Adrenal gland (tissue), 19 donors: Measurements from ENCODE around the gene MYADML2. TPM values are rescaled to one million over a fixed set of nuclear protein-coding genes. Genes with fewer than 3 reads are reported as not detected.

Experiments
- DNase-seq, 7 donors: peaks; one replicate each; pipeline ENCODE4 v3.0.0-alpha.2; 2019 to 2020
- H3K27ac ChIP-seq, 5 donors: fragments of 200-600 bp; sonication (generic) in 4 of 5; 1 replicate in 3 of 5; 2 replicates in 2 of 5; pipeline versions ENCODE4 v1.5.1 to v1.8.0; 2016 to 2020; ENCODE audit warnings: mild to moderate bottlenecking in 1 of 5
- H3K27me3 ChIP-seq: fragments of 200-600 bp; 2 replicates; pipeline ENCODE4 v1.8.0; 2021
- H3K36me3 ChIP-seq, 2 donors: fragments of 200-600 bp; replicated peaks in 1 of 2; 1 replicate in 1 of 2; 2 replicates in 1 of 2; pipeline versions ENCODE4 v1.5.1 to v1.8.0; 2018 to 2022
- H3K4me1 ChIP-seq, 2 donors: fragments of 200-600 bp; replicated peaks in 1 of 2; 1 replicate in 1 of 2; 2 replicates in 1 of 2; pipeline versions ENCODE4 v1.5.1 to v1.8.0; 2018 to 2021
- H3K4me3 ChIP-seq, 4 donors: fragments of 200-600 bp; sonication (generic) in 3 of 4; one replicate each; pipeline ENCODE4 v1.5.1; 2016 to 2018
- H3K9me3 ChIP-seq, 3 donors: fragments of 200-600 bp; sonication (generic) in 1 of 3; replicated peaks in 1 of 3; 1 replicate in 2 of 3; 2 replicates in 1 of 3; pipeline versions ENCODE4 v1.5.1 to v1.8.0; 2016 to 2021
- POLR2A ChIP-seq, 2 donors: fragments of 450-650 bp; IDR thresholded peaks; one replicate each; pipeline ENCODE4 v1.6.1; 2017; ENCODE audit warnings: antibody characterized with exemption in 2 of 2, mild to moderate bottlenecking in 2 of 2, moderate library complexity in 1 of 2
- WGBS, 4 donors: extraction: QIAGEN DNeasy Blood & Tissue Kit in 2 of 4; methylation state at CpG; one replicate each; pipeline versions ENCODE4 v1.1.5 to v1.1.7; 2013 to 2017; 5-methylcytosine and 5-hydroxymethylcytosine counted together
- intact Hi-C, 2 donors: fragments of 100-400 bp; cut with DNase I; formaldehyde crosslinking; loops; one replicate each; pipeline versions ENCODE4 v1.14.1 to v1.15.0; 2022 to 2023
- long read RNA-seq, 10 donors: library from polyadenylated mRNA in 3 of 10; unstranded in 2 of 10; stranded (forward) in 1 of 10; transcript quantifications; one replicate each; pipeline ENCODE4 v2.0.0 and lab custom pipeline, GENCODE V29; 2021 to 2026
- polyA plus RNA-seq, 3 donors: library from polyadenylated mRNA; stranded (reverse); fragments of 200-250 nt in 2 of 3; fragments of 350-450 nt in 1 of 3; fragmentation: Illumina TruSeq in 1 of 3; extraction: RNeasy Lipid Tissue Mini Kit (QIAGEN cat#74804) in 1 of 3; gene quantifications; one replicate each; pipeline ENCODE4 v1.2.3, GENCODE V29; 2013 to 2014
- total RNA-seq, 9 donors: library from RNA; depleted of rRNA in 4 of 9; stranded (reverse); fragments of >200 nt in 4 of 9; fragments of 120-200 nt in 1 of 9; fragmentation: NEBNext Ultra II Directional in 1 of 9; extraction: Animal tissue kit (Norgen Biotek cat#: 25700) in 1 of 9; gene quantifications; one replicate each; pipeline versions ENCODE4 v1.1.0 to v1.2.4, GENCODE V29; 2013 to 2023
- TF ChIP-seq, protein P1 (sequence below), 6 experiments: fragments of 450-650 bp in 4 of 6; fragments of 200-600 bp in 2 of 6; sonication (generic) in 1 of 6; IDR thresholded peaks; 1 replicate in 5 of 6; 2 replicates in 1 of 6; pipeline versions ENCODE4 v1.5.1 to v1.8.0; 2016 to 2021; ENCODE audit warnings: antibody characterized with exemption in 6 of 6, mild to moderate bottlenecking in 2 of 6, moderate library complexity in 1 of 6
- donor health status: healthy with polysubstance abuse.
- donor health status: Bipolar disorder and iron deficiency.
- donor health status: DM: yes; HTN: yes; CAD: no.
- donor health status: DM: no; HTN: no; CAD: no.
- donor health status: DM: no; HTN: no; CAD: no.
- donor health status: DM: yes; HTN: yes; CAD: no.

MYADML2 gene, protein sequence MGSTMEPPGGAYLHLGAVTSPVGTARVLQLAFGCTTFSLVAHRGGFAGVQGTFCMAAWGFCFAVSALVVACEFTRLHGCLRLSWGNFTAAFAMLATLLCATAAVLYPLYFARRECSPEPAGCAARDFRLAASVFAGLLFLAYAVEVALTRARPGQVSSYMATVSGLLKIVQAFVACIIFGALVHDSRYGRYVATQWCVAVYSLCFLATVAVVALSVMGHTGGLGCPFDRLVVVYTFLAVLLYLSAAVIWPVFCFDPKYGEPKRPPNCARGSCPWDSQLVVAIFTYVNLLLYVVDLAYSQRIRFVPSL
- total RNA-seq (not detected), polyA plus RNA-seq (not detected)
- long read RNA-seq, donor 1, result 0 reads
- long read RNA-seq, donor 2, result 0 reads
- long read RNA-seq, donor 3, result 0 reads
- long read RNA-seq, donor 4, result 0 reads
- long read RNA-seq, donor 5, result 0 reads
- long read RNA-seq, donor 6, result 0 reads
- long read RNA-seq, donor 7, result 0 reads
- long read RNA-seq, donor 8, result 0 reads
- long read RNA-seq, donor 9, result 0 reads
- long read RNA-seq, donor 10, result 0 reads

DNA sequence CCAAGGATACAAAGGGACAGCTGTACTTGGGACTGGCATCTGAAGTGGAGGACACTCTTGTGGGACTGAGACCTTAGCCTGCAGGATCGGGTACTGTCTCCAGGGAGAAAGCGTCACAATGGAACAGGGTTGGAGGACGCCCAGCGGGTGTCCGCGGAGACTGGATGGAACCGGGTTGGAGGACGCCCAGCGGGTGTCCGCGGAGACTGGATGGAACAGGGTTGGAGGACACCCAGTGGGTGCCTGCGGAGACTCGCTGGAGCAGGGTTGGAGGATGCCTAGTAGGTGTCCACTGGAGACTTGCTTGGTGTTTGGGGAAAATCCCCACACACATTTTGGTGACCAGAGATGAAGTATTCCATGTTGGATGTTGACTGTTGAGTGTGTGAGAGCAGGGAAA, at the start of gene MYADML2:
TSS of gene MYADML2 (minus strand) at position 45 of the 400 bp plus-strand sequence. CDS start 5,492 bp downstream, outside the sequence.
- no peak within 1 kb of the TSS for H3K4me3 ChIP-seq
- intact Hi-C loops, result no loop called here
- no peak for DNase-seq
- H3K9me3 ChIP-seq, result no peaks in the 10 kb centered on the region
- H3K36me3 ChIP-seq, result no peaks in the 10 kb centered on the region
- H3K27me3 ChIP-seq, result no peaks in the 10 kb centered on the region
- H3K27ac ChIP-seq, result no peak within 1 kb of the TSS
- no peaks in the 10 kb centered on the region for H3K4me1 ChIP-seq
- 82 to 91% (median 86%) methylated on average over 13 of the region's 13 CpGs for WGBS, 4 donors
- TF ChIP-seq POLR2A (IDR thresholded peaks at IDR 0.05), result no peak
- TF ChIP-seq, protein P1, sequence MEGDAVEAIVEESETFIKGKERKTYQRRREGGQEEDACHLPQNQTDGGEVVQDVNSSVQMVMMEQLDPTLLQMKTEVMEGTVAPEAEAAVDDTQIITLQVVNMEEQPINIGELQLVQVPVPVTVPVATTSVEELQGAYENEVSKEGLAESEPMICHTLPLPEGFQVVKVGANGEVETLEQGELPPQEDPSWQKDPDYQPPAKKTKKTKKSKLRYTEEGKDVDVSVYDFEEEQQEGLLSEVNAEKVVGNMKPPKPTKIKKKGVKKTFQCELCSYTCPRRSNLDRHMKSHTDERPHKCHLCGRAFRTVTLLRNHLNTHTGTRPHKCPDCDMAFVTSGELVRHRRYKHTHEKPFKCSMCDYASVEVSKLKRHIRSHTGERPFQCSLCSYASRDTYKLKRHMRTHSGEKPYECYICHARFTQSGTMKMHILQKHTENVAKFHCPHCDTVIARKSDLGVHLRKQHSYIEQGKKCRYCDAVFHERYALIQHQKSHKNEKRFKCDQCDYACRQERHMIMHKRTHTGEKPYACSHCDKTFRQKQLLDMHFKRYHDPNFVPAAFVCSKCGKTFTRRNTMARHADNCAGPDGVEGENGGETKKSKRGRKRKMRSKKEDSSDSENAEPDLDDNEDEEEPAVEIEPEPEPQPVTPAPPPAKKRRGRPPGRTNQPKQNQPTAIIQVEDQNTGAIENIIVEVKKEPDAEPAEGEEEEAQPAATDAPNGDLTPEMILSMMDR (IDR thresholded peaks at IDR 0.05), result no peak

DNA sequence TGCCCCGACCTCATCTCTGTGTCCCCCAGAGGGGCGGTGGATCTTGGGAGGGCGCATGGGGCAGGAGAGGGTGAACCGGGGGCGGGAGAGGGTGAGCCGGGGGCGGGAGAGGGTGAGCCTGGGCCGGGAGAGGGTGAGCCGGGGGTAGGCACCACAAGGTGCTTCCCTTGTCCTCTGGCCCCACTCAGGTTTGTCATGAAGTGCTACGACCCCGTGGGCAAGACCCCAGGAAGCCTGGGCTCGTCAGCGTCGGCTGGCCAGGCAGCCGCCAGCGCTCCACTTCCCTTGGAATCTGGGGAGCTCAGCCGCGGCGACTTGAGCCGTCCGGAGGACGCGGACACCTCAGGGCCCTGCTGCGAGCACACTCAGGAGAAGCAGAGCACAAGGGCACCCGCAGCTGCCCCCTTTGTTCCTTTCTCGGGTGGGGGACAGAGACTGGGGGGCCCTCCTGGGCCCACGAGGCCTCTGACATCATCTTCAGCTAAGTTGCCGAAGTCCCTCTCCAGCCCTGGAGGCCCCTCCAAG, 49.3 kb upstream of the MYADML2 start:
- Histone ChIP-seq H3K4me1 (peaks cover 7 to 15% of the 10 kb centered on the region in 2 donors), H3K9me3 (no peaks in the 10 kb centered on the region), H3K4me3 (no peak overlapping the region), H3K36me3 (no peaks in the 10 kb centered on the region), H3K27ac (no peak overlapping the region), H3K27me3 (no peaks in the 10 kb centered on the region)
- 88 to 93% (median 92%) methylated on average over 14 to 28 of the region's 28 CpGs for WGBS, 4 donors
- no peak for DNase-seq
- TF ChIP-seq, protein P1 (IDR thresholded peaks at IDR 0.05), result no peak
- TF ChIP-seq POLR2A (IDR thresholded peaks at IDR 0.05), result no peak
- intact Hi-C loops, result no loop called here

DNA sequence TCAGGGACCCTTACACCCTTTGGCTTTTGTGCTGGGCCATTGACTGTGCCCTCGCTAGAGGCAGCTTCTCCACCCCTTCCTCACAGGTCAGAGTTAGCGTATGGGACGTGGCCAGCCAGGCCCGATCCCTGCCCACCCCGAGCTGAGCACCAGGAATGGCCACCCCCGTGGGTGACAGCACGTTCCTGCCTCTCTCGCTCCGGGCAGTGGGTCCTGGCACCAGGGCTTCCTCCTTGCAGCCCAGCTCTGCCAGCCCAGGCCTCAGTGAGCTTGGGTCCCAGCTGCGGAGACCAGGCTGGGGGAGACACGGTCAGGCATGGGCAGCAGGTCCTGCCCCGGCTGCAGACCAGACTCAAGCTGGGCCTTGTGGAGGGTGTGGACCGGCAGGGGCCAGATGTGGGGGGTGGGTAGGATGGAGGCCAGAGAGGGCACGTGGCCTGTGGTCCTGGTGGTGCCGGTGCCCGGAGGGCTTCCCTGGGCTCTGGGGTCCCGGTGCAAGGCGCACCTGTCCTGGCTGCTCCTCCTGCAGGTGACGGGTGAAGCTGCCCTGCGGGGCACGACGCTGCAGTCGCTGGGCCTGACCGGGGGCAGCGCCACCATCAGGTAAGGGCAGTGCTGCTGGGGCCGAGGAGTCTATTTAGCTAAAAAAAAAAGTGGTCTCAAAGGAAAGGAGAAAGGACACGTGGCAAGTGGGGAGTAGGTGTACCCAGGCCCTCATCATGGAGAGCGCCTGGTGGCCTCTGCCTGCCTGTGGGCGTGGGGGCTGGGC, 48.6 kb upstream of the MYADML2 start:
- no peaks in the 10 kb centered on the region for H3K36me3 ChIP-seq
- no peak for TF ChIP-seq POLR2A (IDR thresholded peaks at IDR 0.05)
- TF ChIP-seq, protein P1 (IDR thresholded peaks at IDR 0.05), result no peak
- no peak overlapping the region for H3K4me3 ChIP-seq
- peaks cover 8 to 19% of the 10 kb centered on the region in 2 donors for H3K4me1 ChIP-seq
- no peaks in the 10 kb centered on the region for H3K9me3 ChIP-seq
- WGBS, 4 donors, result 92 to 94% (median 94%) methylated on average over 15 to 29 of the region's 29 CpGs
- H3K27me3 ChIP-seq, result no peaks in the 10 kb centered on the region
- intact Hi-C loops, result no loop called here
- DNase-seq, result no peak
- H3K27ac ChIP-seq, result no peak overlapping the region
